HEK293 (cell line): ENCODE results near the gene TRIM46.

Experiments
- REST ChIP-seq: fragments of 450-650 bp; formaldehyde crosslinking; IDR thresholded peaks from 2 replicates; pipeline ENCODE4 v1.5.1; 2016; ENCODE audit warnings: missing biosample characterization, missing genetic modification characterization
- ZBTB11 ChIP-seq: fragments of 450-650 bp; formaldehyde crosslinking; conservative IDR thresholded peaks from 2 replicates; pipeline ENCODE4 v1.5.1; 2016; ENCODE audit warnings: low read depth, missing biosample characterization, missing genetic modification characterization
- ZNF121 ChIP-seq: fragments of 450-650 bp; formaldehyde crosslinking; IDR thresholded peaks from 2 replicates; pipeline ENCODE4 v1.5.1; 2016; ENCODE audit warnings: missing biosample characterization, missing genetic modification characterization
- ZNF274 ChIP-seq, 2 experiments: fragments of 200-500 bp in 1 of 2; fragments of 450-650 bp in 1 of 2; sonication (Bioruptor generic) in 1 of 2; formaldehyde crosslinking in 1 of 2; IDR thresholded peaks; 2 replicates each; pipeline versions ENCODE4 v1.5.1 to v1.6.1; 2014 to 2016; ENCODE audit warnings: borderline replicate concordance in 1 of 2, inconsistent platforms in 1 of 2, low read length in 1 of 2, missing biosample characterization in 1 of 2, missing genetic modification characterization in 1 of 2
- ZNF530 ChIP-seq: fragments of 450-650 bp; formaldehyde crosslinking; IDR thresholded peaks from 2 replicates; pipeline ENCODE4 v1.5.1; 2016; ENCODE audit warnings: low read depth, missing biosample characterization, missing genetic modification characterization
- ZNF561 ChIP-seq: fragments of 450-650 bp; IDR thresholded peaks from 2 replicates; pipeline ENCODE4 v1.5.1; 2018; ENCODE audit warnings: missing biosample characterization, missing genetic modification characterization, borderline replicate concordance
- ZXDB ChIP-seq: fragments of 450-650 bp; formaldehyde crosslinking; IDR thresholded peaks from 2 replicates; pipeline ENCODE4 v1.5.1; 2016; ENCODE audit warnings: missing biosample characterization, missing genetic modification characterization
- TF ChIP-seq, protein P1 (sequence below): fragments of 450-650 bp; formaldehyde crosslinking; IDR thresholded peaks from 2 replicates; pipeline ENCODE4 v1.5.1; 2016; ENCODE audit warnings: missing biosample characterization, missing genetic modification characterization

DNA sequence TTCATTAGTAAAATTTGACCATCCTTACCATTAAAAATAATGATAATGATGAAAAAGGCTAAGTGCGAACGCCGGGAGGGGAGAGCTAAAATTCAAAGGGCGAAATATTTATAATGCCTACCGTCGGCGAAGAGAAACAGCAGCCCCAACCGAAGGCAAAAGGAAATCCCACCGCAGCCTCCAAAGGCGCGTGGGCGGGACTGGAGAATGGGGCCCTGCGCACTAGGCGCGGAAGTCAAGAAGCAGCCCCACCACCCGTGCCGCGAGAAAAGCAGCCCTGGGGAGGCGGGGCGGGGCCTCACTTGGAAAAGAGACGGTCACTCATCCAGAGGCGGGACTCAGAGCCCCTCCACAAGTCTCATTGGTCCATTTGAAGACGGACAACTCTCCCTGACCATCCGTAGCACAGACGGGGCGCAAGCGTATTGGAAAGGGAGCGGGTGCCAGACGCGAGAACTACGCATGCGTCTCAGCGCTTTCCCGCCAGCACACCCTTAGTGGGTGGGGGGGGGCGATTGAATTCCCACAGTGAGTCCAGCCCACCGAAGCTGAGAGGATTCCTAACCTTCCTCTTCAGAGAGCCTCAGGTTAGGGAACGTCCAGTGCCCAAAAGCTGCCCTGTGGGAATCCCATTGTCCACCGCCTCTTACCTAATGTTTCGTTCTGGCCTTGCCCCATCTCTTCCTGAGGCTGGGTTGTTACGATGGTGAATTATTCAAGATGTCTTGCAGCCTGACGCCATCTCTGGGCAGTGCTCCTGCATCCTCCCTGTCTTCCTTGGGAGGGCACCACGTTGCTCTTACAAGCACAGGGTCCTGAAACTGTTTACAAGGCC is 53.8 kb downstream of the TRIM46 start:
- TF ChIP-seq ZNF274 (IDR thresholded peaks at IDR 0.05; ENCODE audit: low read length) (no peak), ZNF274 (tag by site-specific recombination; IDR thresholded peaks at IDR 0.05; ENCODE audit: borderline replicate concordance) (no peak), ZNF561 (tag by site-specific recombination) (no peak), ZNF530 (tag by site-specific recombination) (no peak), ZXDB (tag by site-specific recombination) (no peak), REST (tag by site-specific recombination) (no peak), ZNF121 (tag by site-specific recombination) (no peak), ZBTB11 (peak; percentile 57; the same call in 1 of the 2 replicates)
- TF ChIP-seq, protein P1, sequence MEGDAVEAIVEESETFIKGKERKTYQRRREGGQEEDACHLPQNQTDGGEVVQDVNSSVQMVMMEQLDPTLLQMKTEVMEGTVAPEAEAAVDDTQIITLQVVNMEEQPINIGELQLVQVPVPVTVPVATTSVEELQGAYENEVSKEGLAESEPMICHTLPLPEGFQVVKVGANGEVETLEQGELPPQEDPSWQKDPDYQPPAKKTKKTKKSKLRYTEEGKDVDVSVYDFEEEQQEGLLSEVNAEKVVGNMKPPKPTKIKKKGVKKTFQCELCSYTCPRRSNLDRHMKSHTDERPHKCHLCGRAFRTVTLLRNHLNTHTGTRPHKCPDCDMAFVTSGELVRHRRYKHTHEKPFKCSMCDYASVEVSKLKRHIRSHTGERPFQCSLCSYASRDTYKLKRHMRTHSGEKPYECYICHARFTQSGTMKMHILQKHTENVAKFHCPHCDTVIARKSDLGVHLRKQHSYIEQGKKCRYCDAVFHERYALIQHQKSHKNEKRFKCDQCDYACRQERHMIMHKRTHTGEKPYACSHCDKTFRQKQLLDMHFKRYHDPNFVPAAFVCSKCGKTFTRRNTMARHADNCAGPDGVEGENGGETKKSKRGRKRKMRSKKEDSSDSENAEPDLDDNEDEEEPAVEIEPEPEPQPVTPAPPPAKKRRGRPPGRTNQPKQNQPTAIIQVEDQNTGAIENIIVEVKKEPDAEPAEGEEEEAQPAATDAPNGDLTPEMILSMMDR (tag by site-specific recombination), result no peak
